K562 (cell line): ENCODE measurements around the gene ACSL3. TPM values are rescaled to one million over a fixed set of nuclear protein-coding genes. Genes with fewer than 3 reads are reported as not detected.
A peak's percentile ranks its signal among the peaks of the same experiment; 100 is the strongest.

Experiments
- ATAC-seq: fragments of 200-7000 bp; cut with Tn5 transposase; 3 replicates; pipeline ENCODE4 v1.9.1; 2020; ENCODE audit warnings: moderate library complexity
- BruUV-seq: library from RNA; stranded (reverse); fragments of 400-500 nt; replicated peaks from 2 replicates; lab custom pipeline; 2021; lab: Mats Ljungman, UMichigan
- CTCF ChIA-PET: fragments of 300-600 bp; formaldehyde crosslinking; extraction: SDS; loops from one replicate; lab custom pipeline; 2021; ENCODE audit warnings: low intra/inter-chr PET ratio; lab: Yijun Ruan, JAX
- POLR2A ChIA-PET: fragments of 300-600, 350-650 bp; sonication (Branson Sonifier 250); formaldehyde crosslinking; extraction: SDS; loops from one replicate; lab custom pipeline; 2021; ENCODE audit warnings: antibody characterized with exemption, inconsistent platforms; lab: Yijun Ruan, JAX
- DNase-seq, 4 experiments: peaks; one replicate each; pipeline versions ENCODE4 v3.0.0 to v3.0.0-alpha.2; 2011 to 2018; ENCODE audit warnings: low spot score in 3 of 4, mixed read lengths in 3 of 4; ENCODE audit errors: extremely low read depth in 1 of 4
- FAIRE-seq: peaks from 2 replicates; lab custom pipeline; 2011; peaks lifted over from hg19 to GRCh38; lab: Jason Lieb, UNC
- H2AFZ ChIP-seq: 2 replicates; pipeline ENCODE4 v1.6.0; 2011; ENCODE audit warnings: low read depth, low read length, control low read depth, inconsistent platforms
- H3K27ac ChIP-seq: fragments of 200-600 bp; 3 replicates; pipeline ENCODE4 v1.8.0; 2011; ENCODE audit warnings: low read depth, mild to moderate bottlenecking, control low read depth, inconsistent platforms, low read length, moderate library complexity, mixed read lengths; ENCODE audit errors: extremely low read depth
- H3K27me3 ChIP-seq, 2 experiments: fragments of 300-600 bp in 1 of 2; 2 replicates in 1 of 2; 3 replicates in 1 of 2; pipeline versions ENCODE4 v1.6.0 to v1.8.0; 2011; ENCODE audit warnings: inconsistent platforms in 2 of 2, low read length in 2 of 2, mild to moderate bottlenecking in 1 of 2, mixed read lengths in 1 of 2, moderate library complexity in 1 of 2; ENCODE audit not compliant: control insufficient read depth in 2 of 2, insufficient read depth in 2 of 2
- H3K36me3 ChIP-seq: fragments of 300-600 bp; 3 replicates; pipeline ENCODE4 v1.8.0; 2011; ENCODE audit warnings: mild to moderate bottlenecking, low read length, inconsistent platforms; ENCODE audit not compliant: control insufficient read depth, insufficient read depth
- H3K4me1 ChIP-seq, 2 experiments: fragments of 200-600 bp in 1 of 2; replicated peaks in 1 of 2; 2 replicates in 1 of 2; 3 replicates in 1 of 2; pipeline versions ENCODE4 v1.5.1 to v1.8.0; 2011; ENCODE audit warnings: inconsistent platforms in 2 of 2, low read length in 2 of 2, mild to moderate bottlenecking in 1 of 2, mixed read lengths in 1 of 2, moderate library complexity in 1 of 2; ENCODE audit not compliant: control insufficient read depth in 2 of 2, insufficient read depth in 2 of 2
- H3K4me2 ChIP-seq: 2 replicates; pipeline ENCODE4 v1.6.1; 2011; ENCODE audit warnings: low read length, control low read depth, inconsistent platforms, mixed read lengths; ENCODE audit not compliant: insufficient read depth
- H3K4me3 ChIP-seq: fragments of 200-600 bp; sonication (generic), shearing (Covaris generic); 2 replicates; pipeline ENCODE4 v1.5.1; 2016; ENCODE audit warnings: control low read depth, inconsistent platforms
- H3K79me2 ChIP-seq: fragments of 200-600 bp; 3 replicates; pipeline ENCODE4 v1.8.0; 2011; ENCODE audit warnings: low read length, inconsistent platforms; ENCODE audit not compliant: control insufficient read depth, insufficient read depth
- H3K9ac ChIP-seq, 2 experiments: 2 replicates each; pipeline versions ENCODE4 v1.6.0 to v1.6.1; 2011; ENCODE audit warnings: low read depth in 2 of 2, low read length in 2 of 2, control low read depth in 1 of 2, inconsistent platforms in 1 of 2, mild to moderate bottlenecking in 1 of 2, mixed read lengths in 1 of 2; ENCODE audit not compliant: insufficient read depth in 1 of 2
- H3K9me1 ChIP-seq: one replicate; pipeline ENCODE4 v1.6.0; 2011; ENCODE audit warnings: inconsistent platforms, mild to moderate bottlenecking, low read length, moderate library complexity; ENCODE audit not compliant: control insufficient read depth, insufficient read depth
- H3K9me3 ChIP-seq: replicated peaks from 2 replicates; pipeline ENCODE4 v1.5.1; 2011; ENCODE audit warnings: low read depth, low read length, inconsistent platforms; ENCODE audit not compliant: control insufficient read depth, insufficient read depth
- H4K20me1 ChIP-seq: replicated peaks from 2 replicates; pipeline ENCODE4 v1.6.1; 2011; ENCODE audit warnings: low read length, inconsistent platforms, mixed read lengths; ENCODE audit not compliant: control insufficient read depth, insufficient read depth
- DDX20 ChIP-seq: fragments of 450-650 bp; IDR thresholded peaks from 2 replicates; pipeline ENCODE4 v1.6.1; 2016; ENCODE audit warnings: missing genetic modification characterization, low read depth, mild to moderate bottlenecking, missing compliant biosample characterization, moderate library complexity
- NR4A1 ChIP-seq, 2 experiments: fragments of 250-450 bp in 1 of 2; fragments of 450-650 bp in 1 of 2; sonication (Bioruptor Pico) in 1 of 2; IDR thresholded peaks; 2 replicates each; pipeline versions ENCODE4 v1.4.0 to v1.6.1; 2016 to 2020; ENCODE audit warnings: mild to moderate bottlenecking in 2 of 2, missing compliant biosample characterization in 1 of 2, missing genetic modification characterization in 1 of 2, moderate library complexity in 1 of 2
- WGBS: fragments of 100-300 bp; shearing (Covaris generic); methylation state at CpG from one replicate; pipeline ENCODE4 v1.1.6; 2016; ENCODE audit warnings: low coverage, mixed read lengths; ENCODE audit not compliant: insufficient coverage; ENCODE audit errors: missing lambda C conversion rate; 5-methylcytosine and 5-hydroxymethylcytosine counted together
- in situ Hi-C: fragments of 300-500 bp; cut with MboI; formaldehyde crosslinking; loops from 4 replicates; pipeline ENCODE4 v1.15.0; 2018; ENCODE audit warnings: inconsistent platforms, mixed read lengths
- intact Hi-C: fragments of 100-400 bp; cut with micrococcal nuclease; formaldehyde crosslinking; loops from 2 replicates; pipeline ENCODE4 v1.14.2; 2022
- polyA plus RNA-seq, 8 experiments: library from polyadenylated mRNA; depleted of rRNA in 4 of 8; stranded (reverse) in 5 of 8; unstranded in 3 of 8; fragments of >200 nt; fragmentation: Nextera tagmentation in 2 of 8; fragmentation: Illumina TruSeq in 1 of 8; extraction: Ambion mirVana in 2 of 8; extraction: Trizol in 1 of 8; gene quantifications; 2 replicates each; pipeline versions ENCODE4 v1.2.1 to v1.2.3, GENCODE V29; 2011 to 2014; ENCODE audit warnings: inconsistent platforms in 1 of 8, missing spikeins in 1 of 8
- total RNA-seq, 7 experiments: library from RNA; depleted of rRNA in 6 of 7; stranded (reverse); fragments of >200 nt in 6 of 7; fragmentation: Illumina TruSeq in 2 of 7; extraction: Trizol in 2 of 7; gene quantifications; 2 replicates each; pipeline versions ENCODE4 v1.2.1 to v1.2.3, GENCODE V29; 2011 to 2021; ENCODE audit warnings: low replicate concordance in 1 of 7
- TF ChIP-seq, protein P1 (sequence below): fragments of 450-650 bp; IDR thresholded peaks from 2 replicates; pipeline ENCODE4 v1.6.1; 2016; ENCODE audit warnings: antibody characterized with exemption
- TF ChIP-seq, protein P2 (sequence below), 2 experiments: fragments of 200-800 bp in 1 of 2; sonication (Bioruptor generic) in 1 of 2; sonication (generic) in 1 of 2; formaldehyde crosslinking in 1 of 2; IDR thresholded peaks in 1 of 2; conservative IDR thresholded peaks in 1 of 2; 2 replicates each; pipeline versions ENCODE4 v1.5.0 to v1.6.1; 2016 to 2020; ENCODE audit warnings: missing compliant biosample characterization in 1 of 2, missing genetic modification characterization in 1 of 2, missing genetic modification reagents in 1 of 2
- TF ChIP-seq, protein P3 (sequence below): fragments of 450-650 bp; IDR thresholded peaks from 2 replicates; pipeline ENCODE4 v1.6.1; 2016; ENCODE audit warnings: low read depth, mild to moderate bottlenecking, moderate library complexity

The ACSL3 gene
- total and polyA plus RNA-seq, 9 of the 15 experiments (the other 6 are each of a cell fraction or from before 2014, with no cell fraction given): 21.3 to 123 (median 85.2) TPM

DNA sequence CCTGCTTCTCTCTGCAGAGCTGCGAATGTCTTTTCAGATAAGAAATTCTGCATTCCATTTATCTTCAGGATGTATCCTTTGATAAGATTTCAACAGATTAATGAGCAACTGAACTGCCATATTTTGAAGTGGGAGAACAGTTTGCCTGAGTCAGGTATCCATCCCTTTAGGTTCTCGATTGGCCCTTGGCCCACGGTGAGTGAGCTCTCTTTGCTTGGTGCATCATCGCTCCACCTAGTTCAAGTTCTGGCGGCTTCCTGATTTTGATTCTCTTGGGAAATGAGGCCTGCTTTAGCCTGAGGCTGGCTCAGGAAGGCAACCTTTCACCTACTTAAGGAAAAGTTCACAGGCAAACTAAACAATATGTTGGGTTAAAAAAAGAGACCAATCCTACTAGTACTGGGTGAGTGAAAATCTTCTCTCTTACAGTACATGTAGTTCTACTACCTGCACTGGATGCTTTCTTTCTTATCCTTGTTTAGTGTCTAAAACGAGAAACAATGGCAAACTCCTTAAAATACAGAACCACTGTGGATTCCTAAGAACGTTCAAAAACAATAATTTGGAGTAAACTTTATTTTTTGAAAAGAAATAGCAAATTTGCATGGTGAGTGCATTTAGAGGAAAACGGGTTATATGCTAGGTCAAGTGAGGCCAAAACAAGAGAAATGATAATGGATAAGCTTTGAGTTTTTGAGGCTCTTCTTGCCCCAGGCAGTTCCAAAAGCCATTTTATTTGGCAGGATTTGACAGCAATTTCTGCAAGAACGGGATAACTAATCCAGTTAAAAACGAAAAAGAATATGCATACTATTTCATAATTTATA, 837 bp upstream of the ACSL3 start:
- no TSS peak for BruUV-seq
- POLR2A ChIA-PET: interaction anchor here (1.1 to 1.8 kb wide), 4 partner anchors 11 to 149 kb away, joined by 3 to 4 read pairs (median 3); no protein-coding TSS in a partner anchor
- peak overlapping the region in 1 of 2 experiments; percentile 75; a peak in 3 of 4 replicates for H3K9ac ChIP-seq
- TF ChIP-seq, protein P1, sequence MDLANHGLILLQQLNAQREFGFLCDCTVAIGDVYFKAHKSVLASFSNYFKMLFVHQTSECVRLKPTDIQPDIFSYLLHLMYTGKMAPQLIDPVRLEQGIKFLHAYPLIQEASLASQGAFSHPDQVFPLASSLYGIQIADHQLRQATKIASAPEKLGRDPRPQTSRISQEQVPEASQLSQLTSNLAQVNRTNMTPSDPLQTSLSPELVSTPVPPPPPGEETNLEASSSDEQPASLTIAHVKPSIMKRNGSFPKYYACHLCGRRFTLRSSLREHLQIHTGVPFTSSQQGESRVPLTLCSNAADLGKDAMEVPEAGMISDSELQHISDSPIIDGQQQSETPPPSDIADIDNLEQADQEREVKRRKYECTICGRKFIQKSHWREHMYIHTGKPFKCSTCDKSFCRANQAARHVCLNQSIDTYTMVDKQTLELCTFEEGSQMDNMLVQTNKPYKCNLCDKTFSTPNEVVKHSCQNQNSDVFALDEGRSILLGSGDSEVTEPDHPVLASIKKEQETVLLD: no peak
- TF ChIP-seq, protein P2, sequence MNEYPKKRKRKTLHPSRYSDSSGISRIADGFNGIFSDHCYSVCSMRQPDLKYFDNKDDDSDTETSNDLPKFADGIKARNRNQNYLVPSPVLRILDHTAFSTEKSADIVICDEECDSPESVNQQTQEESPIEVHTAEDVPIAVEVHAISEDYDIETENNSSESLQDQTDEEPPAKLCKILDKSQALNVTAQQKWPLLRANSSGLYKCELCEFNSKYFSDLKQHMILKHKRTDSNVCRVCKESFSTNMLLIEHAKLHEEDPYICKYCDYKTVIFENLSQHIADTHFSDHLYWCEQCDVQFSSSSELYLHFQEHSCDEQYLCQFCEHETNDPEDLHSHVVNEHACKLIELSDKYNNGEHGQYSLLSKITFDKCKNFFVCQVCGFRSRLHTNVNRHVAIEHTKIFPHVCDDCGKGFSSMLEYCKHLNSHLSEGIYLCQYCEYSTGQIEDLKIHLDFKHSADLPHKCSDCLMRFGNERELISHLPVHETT (CRISPR knock-in tag; conservative IDR thresholded peaks at IDR 0.05 in 1 of 2, IDR thresholded peaks at IDR 0.05 in 1 of 2): peak in 1 of 2 experiments; percentile 63; a peak in 1 of 4 replicates
- TF ChIP-seq, protein P3, sequence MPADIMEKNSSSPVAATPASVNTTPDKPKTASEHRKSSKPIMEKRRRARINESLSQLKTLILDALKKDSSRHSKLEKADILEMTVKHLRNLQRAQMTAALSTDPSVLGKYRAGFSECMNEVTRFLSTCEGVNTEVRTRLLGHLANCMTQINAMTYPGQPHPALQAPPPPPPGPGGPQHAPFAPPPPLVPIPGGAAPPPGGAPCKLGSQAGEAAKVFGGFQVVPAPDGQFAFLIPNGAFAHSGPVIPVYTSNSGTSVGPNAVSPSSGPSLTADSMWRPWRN: no peak
- TF ChIP-seq DDX20 (tag): peak; percentile 62; the same call in 1 of the 2 replicates
- no peak for TF ChIP-seq NR4A1 (CRISPR knock-in tag; IDR thresholded peaks at IDR 0.05)
- 0 out of 2 replicates have a peak, but pooled peaks have one; percentile 58 for TF ChIP-seq NR4A1 (tag; IDR thresholded peaks at IDR 0.05)

More for the DNA sequence above, 837 bp upstream of the ACSL3 start:
- intact Hi-C loops (loop anchor here (2.0 to 5.0 kb wide), 2 partner anchors 42 to 53 kb away; no protein-coding TSS in a partner anchor), in situ Hi-C loops (no loop called here)
- Histone ChIP-seq H3K36me3 (no peaks in the 10 kb centered on the region; the same call in 2 of the 3 replicates), H3K4me3 (no peak overlapping the region), H3K4me1 (peaks cover 6 to 30% of the 10 kb centered on the region in 2 experiments; a peak in 4 of 5 replicates), H3K9me3 (no peaks in the 10 kb centered on the region), H3K4me2 (peak overlapping the region; percentile 53), H3K79me2 (peaks cover 42% of the 10 kb centered on the region), H3K9me1 (no peaks in the 10 kb centered on the region), H3K27me3 (no peaks in the 10 kb centered on the region), H4K20me1 (peaks cover 34% of the 10 kb centered on the region), H3K27ac (peak overlapping the region; percentile 80), H2AFZ (peak overlapping the region; percentile 86)
- 4% methylated on average over 9 of the region's 10 CpGs for WGBS
- DNase-seq (peak in 1 of 4 experiments; percentile 52), ATAC-seq (no peak), FAIRE-seq (peak; percentile 67)
- CTCF ChIA-PET: no interaction called here
